Activated T-cell treated with anti-CD3 and anti-CD28 coated beads, Interleukin-2, amount 50 U/mL, for 24 hours (primary cell): ENCODE results near the gene DACH2.

Source experiments
- DNase-seq: peaks from one replicate; pipeline ENCODE4 v3.0.0-alpha.2; 2020
- H3K27ac Mint-ChIP-seq: 2 replicates; pipeline ENCODE4 v1.8.0; 2020; ENCODE audit warnings: mild to moderate bottlenecking, mixed read lengths
- H3K27me3 Mint-ChIP-seq: 2 replicates; pipeline ENCODE4 v1.8.0; 2020; ENCODE audit warnings: mixed read lengths
- H3K36me3 Mint-ChIP-seq: 2 replicates; pipeline ENCODE4 v1.8.0; 2020; ENCODE audit warnings: low read depth, mixed read lengths
- H3K4me1 Mint-ChIP-seq: 2 replicates; pipeline ENCODE4 v1.8.0; 2020; ENCODE audit warnings: low read depth, mixed read lengths
- H3K4me3 Mint-ChIP-seq: 2 replicates; pipeline ENCODE4 v1.8.0; 2020; ENCODE audit warnings: mild to moderate bottlenecking, moderate library complexity, mixed read lengths
- H3K9me3 Mint-ChIP-seq: 2 replicates; pipeline ENCODE4 v1.8.0; 2020; ENCODE audit warnings: mixed read lengths

DACH2 gene

GRCh38 chrX:86383681-86384540 is 235.7 kb downstream of the DACH2 start:
- Mint-ChIP-seq H3K27ac (no peak overlapping the region), H3K4me3 (no peak overlapping the region), H3K9me3 (no peaks in the 10 kb centered on the region), H3K27me3 (peaks cover 6% of the 10 kb centered on the region), H3K4me1 (no peaks in the 10 kb centered on the region), H3K36me3 (no peaks in the 10 kb centered on the region)
- no peak for DNase-seq

DNA sequence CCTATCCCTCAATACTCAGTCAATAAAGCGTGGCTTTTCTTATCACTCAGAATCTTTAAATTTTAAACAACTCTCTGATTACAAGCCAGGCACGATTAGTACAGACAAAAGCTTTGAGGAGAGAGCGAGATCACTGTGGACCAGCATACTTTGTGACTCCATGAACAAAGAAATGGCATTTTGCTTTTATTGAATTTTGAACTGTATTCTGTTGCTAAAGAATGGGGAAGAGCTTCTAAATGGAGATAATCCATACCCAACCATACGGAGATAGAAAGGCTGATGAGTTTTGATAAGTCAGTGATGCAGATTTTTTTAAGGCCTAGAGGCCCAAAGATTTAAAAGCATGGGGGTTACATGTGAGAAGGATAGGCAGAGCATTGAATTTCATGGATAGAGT is 259.1 kb downstream of the DACH2 start:
- Mint-ChIP-seq H3K4me1 (no peaks in the 10 kb centered on the region), H3K36me3 (no peaks in the 10 kb centered on the region), H3K4me3 (no peak overlapping the region), H3K27me3 (peaks cover 10% of the 10 kb centered on the region), H3K9me3 (no peaks in the 10 kb centered on the region), H3K27ac (no peak overlapping the region)
- DNase-seq = no peak

GRCh38 chrX:86421771-86422170 is 273.5 kb downstream of the DACH2 start:
- H3K9me3 Mint-ChIP-seq = no peaks in the 10 kb centered on the region
- no peaks in the 10 kb centered on the region for H3K4me1 Mint-ChIP-seq
- H3K36me3 Mint-ChIP-seq = no peaks in the 10 kb centered on the region
- H3K4me3 Mint-ChIP-seq = no peak overlapping the region
- no peak for DNase-seq
- peaks cover 12% of the 10 kb centered on the region for H3K27me3 Mint-ChIP-seq
- no peak overlapping the region for H3K27ac Mint-ChIP-seq

DNA sequence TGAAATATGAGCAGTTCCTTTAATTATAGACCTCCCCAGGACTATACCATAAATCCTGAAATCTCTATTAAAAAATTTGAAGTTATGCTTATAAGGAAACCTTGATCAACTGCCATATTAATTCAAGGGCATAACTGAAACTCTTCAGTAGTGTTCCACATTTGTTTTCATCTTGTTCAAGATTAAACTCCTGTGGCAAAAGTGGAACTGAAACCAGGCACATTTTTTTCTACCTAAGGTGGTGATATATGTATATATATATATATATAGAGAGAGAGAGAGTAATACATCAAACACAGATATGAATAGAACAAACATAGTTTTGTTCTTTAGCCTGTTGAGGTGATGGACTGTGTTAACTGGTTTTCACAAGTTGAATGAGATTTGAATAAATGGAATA is 287.9 kb downstream of the DACH2 start:
- H3K27ac Mint-ChIP-seq = no peak overlapping the region
- no peak overlapping the region for H3K4me3 Mint-ChIP-seq
- H3K4me1 Mint-ChIP-seq = no peaks in the 10 kb centered on the region
- H3K36me3 Mint-ChIP-seq = no peaks in the 10 kb centered on the region
- H3K9me3 Mint-ChIP-seq = no peaks in the 10 kb centered on the region
- no peaks in the 10 kb centered on the region for H3K27me3 Mint-ChIP-seq
- DNase-seq = no peak

GRCh38 chrX:86455495-86455894 is 307.2 kb downstream of the DACH2 start:
- no peaks in the 10 kb centered on the region for H3K9me3 Mint-ChIP-seq
- H3K36me3 Mint-ChIP-seq = no peaks in the 10 kb centered on the region
- H3K4me1 Mint-ChIP-seq = no peaks in the 10 kb centered on the region
- H3K27me3 Mint-ChIP-seq = peaks cover 25% of the 10 kb centered on the region
- DNase-seq = no peak
- H3K27ac Mint-ChIP-seq = no peak overlapping the region
- no peak overlapping the region for H3K4me3 Mint-ChIP-seq

DNA sequence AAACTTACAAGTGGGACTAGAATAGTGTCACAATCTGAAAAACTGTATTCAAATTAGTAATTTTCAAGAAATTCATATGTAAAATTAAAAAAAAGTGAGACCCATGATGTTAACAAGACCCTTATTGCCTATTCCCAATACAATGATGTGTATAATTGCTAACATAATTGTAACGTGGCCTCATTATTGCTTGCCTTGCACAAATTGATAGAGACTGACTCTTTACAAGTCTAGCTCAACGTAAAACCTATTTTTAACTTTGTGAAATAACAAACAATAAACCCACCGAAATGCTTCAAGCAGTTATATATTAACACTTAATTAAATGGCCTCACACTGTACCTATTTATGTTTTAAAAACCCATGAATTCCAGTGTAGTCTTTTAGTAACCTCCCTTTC is 312.5 kb downstream of the DACH2 start:
- no peaks in the 10 kb centered on the region for H3K4me1 Mint-ChIP-seq
- no peak overlapping the region for H3K4me3 Mint-ChIP-seq
- DNase-seq = no peak
- H3K36me3 Mint-ChIP-seq = no peaks in the 10 kb centered on the region
- peaks cover 10% of the 10 kb centered on the region for H3K27me3 Mint-ChIP-seq
- H3K27ac Mint-ChIP-seq = no peak overlapping the region
- H3K9me3 Mint-ChIP-seq = no peaks in the 10 kb centered on the region

GRCh38 chrX:86504297-86504696 is 356.0 kb downstream of the DACH2 start:
- Mint-ChIP-seq H3K4me3 (no peak overlapping the region), H3K27me3 (peaks cover 19% of the 10 kb centered on the region), H3K4me1 (no peaks in the 10 kb centered on the region), H3K27ac (no peak overlapping the region), H3K36me3 (no peaks in the 10 kb centered on the region), H3K9me3 (no peaks in the 10 kb centered on the region)
- no peak for DNase-seq

DNA sequence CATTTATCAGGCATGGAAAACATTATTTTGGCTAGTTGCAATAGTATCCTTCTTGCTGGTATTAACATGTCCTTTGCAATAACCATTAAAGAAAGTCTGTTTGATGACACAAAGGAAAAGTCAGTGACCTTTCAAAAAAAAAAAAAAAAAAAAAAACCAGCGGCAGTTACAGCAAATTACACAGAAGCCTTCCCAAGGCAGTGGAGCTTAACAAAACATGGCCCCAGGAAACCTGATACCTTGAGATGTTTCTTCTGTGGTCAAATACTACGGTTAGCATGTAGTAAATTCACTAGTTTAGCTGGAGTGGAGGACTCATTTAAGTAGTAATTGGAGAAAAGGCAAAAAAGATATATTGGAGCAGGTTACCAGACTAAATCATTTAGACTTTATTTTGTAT is 359.1 kb downstream of the DACH2 start:
- H3K9me3 Mint-ChIP-seq = no peaks in the 10 kb centered on the region
- H3K27me3 Mint-ChIP-seq = peaks cover 11% of the 10 kb centered on the region
- H3K27ac Mint-ChIP-seq = no peak overlapping the region
- H3K4me1 Mint-ChIP-seq = no peaks in the 10 kb centered on the region
- DNase-seq = no peak
- H3K4me3 Mint-ChIP-seq = no peak overlapping the region
- H3K36me3 Mint-ChIP-seq = no peaks in the 10 kb centered on the region

GRCh38 chrX:86579777-86580176 is 431.5 kb downstream of the DACH2 start:
- H3K27me3 Mint-ChIP-seq = no peaks in the 10 kb centered on the region
- H3K36me3 Mint-ChIP-seq = no peaks in the 10 kb centered on the region
- H3K4me1 Mint-ChIP-seq = no peaks in the 10 kb centered on the region
- H3K4me3 Mint-ChIP-seq = no peak overlapping the region
- no peaks in the 10 kb centered on the region for H3K9me3 Mint-ChIP-seq
- DNase-seq = no peak
- H3K27ac Mint-ChIP-seq = no peak overlapping the region

- H3K4me3 Mint-ChIP-seq = no peak overlapping the region
- H3K27ac Mint-ChIP-seq = no peak overlapping the region
- H3K4me1 Mint-ChIP-seq = no peaks in the 10 kb centered on the region
- no peak for DNase-seq
- peaks cover 12% of the 10 kb centered on the region for H3K9me3 Mint-ChIP-seq
- peaks cover 5% of the 10 kb centered on the region for H3K27me3 Mint-ChIP-seq
- H3K36me3 Mint-ChIP-seq = no peaks in the 10 kb centered on the region
Observed at GRCh38 chrX:86604607-86605006, 456.4 kb downstream of the DACH2 start.

- no peak overlapping the region for H3K4me3 Mint-ChIP-seq
Observed at GRCh38 chrX:86696951-86697350, 548.7 kb downstream of the DACH2 start.

GRCh38 chrX:86711531-86712180 is 563.4 kb downstream of the DACH2 start:
- no peaks in the 10 kb centered on the region for H3K36me3 Mint-ChIP-seq

More at GRCh38 chrX:86696951-86697350, 548.7 kb downstream of the DACH2 start:
- Mint-ChIP-seq H3K27me3 (peaks cover 13% of the 10 kb centered on the region), H3K9me3 (no peaks in the 10 kb centered on the region), H3K27ac (no peak overlapping the region), H3K36me3 (no peaks in the 10 kb centered on the region), H3K4me1 (no peaks in the 10 kb centered on the region)
- DNase-seq = no peak

DNA sequence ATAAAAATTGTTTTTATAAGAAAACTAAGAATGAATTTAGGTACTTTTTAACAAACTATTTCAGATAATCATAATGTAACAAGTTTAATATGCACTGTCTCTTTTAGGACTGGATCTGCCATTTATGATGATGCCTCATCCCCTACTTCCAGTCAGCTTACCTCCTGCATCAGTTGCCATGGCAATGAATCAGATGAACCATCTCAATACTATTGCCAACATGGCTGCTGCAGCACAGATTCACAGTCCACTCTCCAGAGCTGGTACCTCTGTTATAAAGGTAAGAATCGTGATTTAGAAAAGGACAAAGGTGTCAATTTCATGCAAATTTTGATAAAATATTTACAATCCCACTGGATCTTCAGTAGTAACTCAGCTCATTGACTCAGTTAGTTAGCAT is 566.2 kb downstream of the DACH2 start:
- Mint-ChIP-seq H3K36me3 (no peaks in the 10 kb centered on the region), H3K9me3 (no peaks in the 10 kb centered on the region), H3K27ac (no peak overlapping the region), H3K4me1 (no peaks in the 10 kb centered on the region), H3K27me3 (no peaks in the 10 kb centered on the region), H3K4me3 (no peak overlapping the region)
- no peak for DNase-seq

More at GRCh38 chrX:86711531-86712180, 563.4 kb downstream of the DACH2 start:
- no peak for DNase-seq
- no peak overlapping the region for H3K27ac Mint-ChIP-seq
- H3K27me3 Mint-ChIP-seq = no peaks in the 10 kb centered on the region
- no peak overlapping the region for H3K4me3 Mint-ChIP-seq
- H3K9me3 Mint-ChIP-seq = no peaks in the 10 kb centered on the region
- H3K4me1 Mint-ChIP-seq = no peaks in the 10 kb centered on the region

DNA sequence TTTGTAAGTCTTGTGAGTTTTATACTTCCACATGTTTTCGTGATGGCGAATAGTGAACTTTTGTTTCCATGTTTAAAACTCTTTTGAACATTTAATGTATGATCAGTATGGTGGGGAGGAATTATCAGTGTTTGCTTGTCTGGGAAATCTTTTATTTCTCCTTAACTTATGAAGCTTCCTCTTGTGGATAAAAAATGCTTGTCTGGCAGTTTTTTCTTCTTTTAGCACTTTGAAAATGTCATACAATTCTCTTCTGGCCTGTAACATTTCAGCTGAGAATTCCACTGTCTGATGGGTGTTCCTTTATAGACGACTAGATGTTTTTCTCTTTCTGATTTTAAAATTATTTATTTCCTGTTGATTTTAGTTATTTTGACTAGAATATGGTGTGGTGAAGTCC is 576.0 kb downstream of the DACH2 start:
- no peaks in the 10 kb centered on the region for H3K4me1 Mint-ChIP-seq
- H3K27ac Mint-ChIP-seq = no peak overlapping the region
- no peak for DNase-seq
- H3K4me3 Mint-ChIP-seq = no peak overlapping the region
- no peaks in the 10 kb centered on the region for H3K36me3 Mint-ChIP-seq
- peaks cover 9% of the 10 kb centered on the region for H3K27me3 Mint-ChIP-seq
- peaks cover 7% of the 10 kb centered on the region for H3K9me3 Mint-ChIP-seq

GRCh38 chrX:86747091-86747490 is 598.8 kb downstream of the DACH2 start:
- no peak overlapping the region for H3K4me3 Mint-ChIP-seq
- H3K27me3 Mint-ChIP-seq = peaks cover 13% of the 10 kb centered on the region
- H3K36me3 Mint-ChIP-seq = no peaks in the 10 kb centered on the region
- H3K27ac Mint-ChIP-seq = no peak overlapping the region
- DNase-seq = no peak
- no peaks in the 10 kb centered on the region for H3K4me1 Mint-ChIP-seq
- peaks cover 7% of the 10 kb centered on the region for H3K9me3 Mint-ChIP-seq
